NCI-H1417 treated with DMSO at 0.1 percent for 48 hours (cell line): ENCODE data around the gene ZNF446.
"Not testable (repeated sequence)": the region's sequence is repeated elsewhere in the genome, so short reads cannot be mapped to it uniquely, and the experiment has no call there.

Experiments used
- DNase-seq: peaks from one replicate; lab custom pipeline; 2025; lab: John Stamatoyannopoulos, UW

ZNF446 gene

DNA sequence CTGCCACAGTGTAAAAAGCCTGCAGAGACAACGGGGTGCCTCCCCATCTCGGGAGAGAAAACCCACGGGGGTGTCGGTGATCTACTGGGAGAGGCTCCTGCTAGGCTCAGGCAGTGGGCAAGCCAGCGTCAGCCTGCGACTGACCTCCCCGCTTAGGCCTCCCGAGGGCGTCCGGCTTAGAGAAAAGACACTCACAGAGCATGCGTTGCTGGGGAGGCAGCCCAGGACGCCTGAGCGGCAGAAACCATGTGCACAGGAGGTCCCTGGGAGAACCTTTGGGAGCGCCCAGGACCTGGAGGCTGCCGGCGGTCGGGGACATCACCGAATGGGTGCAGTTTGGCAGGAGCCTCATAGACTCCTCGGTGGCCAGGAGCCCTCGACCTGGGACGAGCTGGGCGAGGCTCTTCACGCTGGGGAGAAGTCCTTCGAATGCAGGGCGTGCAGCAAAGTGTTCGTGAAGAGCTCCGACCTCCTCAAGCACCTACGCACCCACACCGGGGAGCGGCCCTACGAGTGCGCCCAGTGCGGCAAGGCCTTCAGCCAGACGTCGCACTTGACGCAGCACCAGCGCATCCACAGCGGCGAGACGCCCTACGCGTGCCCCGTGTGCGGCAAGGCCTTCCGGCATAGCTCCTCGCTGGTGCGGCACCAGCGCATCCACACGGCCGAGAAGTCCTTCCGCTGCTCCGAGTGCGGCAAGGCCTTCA, 5.2 kb upstream of the ZNF446 start:
- not testable (repeated sequence) for DNase-seq

DNA sequence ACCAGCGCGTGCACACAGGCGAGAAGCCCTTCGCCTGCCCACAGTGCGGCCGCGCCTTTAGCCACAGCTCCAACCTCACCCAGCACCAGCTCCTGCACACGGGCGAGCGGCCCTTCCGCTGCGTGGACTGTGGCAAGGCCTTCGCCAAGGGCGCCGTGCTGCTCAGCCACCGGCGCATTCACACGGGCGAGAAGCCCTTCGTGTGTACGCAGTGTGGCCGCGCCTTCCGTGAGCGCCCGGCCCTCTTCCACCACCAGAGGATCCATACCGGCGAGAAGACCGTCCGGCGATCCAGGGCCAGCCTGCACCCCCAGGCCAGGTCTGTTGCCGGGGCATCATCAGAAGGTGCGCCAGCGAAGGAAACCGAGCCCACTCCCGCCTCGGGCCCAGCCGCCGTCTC, 4.4 kb upstream of the ZNF446 start:
- DNase-seq = no peak

DNA sequence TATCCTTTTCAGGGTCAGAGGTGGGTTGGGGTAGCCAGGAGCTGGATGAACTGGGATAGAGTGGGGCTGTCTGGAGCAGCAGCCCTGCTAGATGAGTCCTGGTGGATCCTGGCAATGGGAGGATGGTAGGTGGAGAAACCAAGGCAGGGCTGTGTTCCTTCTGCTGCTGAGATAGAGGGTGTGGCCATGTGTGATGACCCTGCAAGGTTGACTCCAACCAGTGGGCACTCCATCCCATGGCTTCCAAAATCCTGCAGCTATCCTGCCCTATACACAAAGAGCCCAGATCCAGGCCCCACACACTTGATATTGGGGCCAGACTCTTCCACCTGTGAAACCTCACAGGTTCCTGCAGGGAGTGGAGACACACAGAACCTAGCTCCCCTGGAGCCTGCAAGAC, 2.4 kb upstream of the ZNF446 start:
- DNase-seq = no peak

DNA sequence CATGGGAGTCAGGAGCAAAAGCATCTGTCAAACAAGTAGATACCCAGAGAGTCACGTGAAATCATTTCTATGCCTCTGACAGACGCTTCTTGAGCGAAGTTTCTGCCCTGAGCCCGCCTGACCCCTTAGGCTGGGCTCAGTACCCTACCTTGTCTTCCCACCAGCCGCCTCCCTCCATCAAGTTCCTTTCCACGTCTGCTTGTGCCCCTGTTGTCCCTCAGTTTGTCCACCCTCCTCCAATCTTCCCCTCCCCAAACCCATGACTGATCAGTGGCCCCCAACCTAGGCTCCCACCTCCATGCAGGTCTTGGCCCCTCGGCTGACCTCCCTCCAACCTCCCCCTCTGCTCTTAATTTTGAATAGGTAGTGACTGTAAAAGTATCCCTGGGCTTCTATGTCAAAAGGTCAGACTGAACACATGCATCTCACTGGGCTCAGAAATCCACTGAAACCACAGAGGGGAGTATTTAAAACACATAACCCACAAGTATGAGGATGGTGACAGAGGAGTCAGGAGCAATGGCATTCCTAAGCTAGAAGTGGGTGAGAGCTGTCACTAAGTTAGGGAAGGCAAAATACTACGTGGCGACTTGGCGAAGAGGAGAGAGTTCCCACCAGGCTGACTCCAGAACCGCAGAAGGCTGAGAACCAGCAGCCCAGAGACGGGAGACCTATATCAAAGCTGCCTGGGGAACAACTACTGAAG, 1.7 kb upstream of the ZNF446 start:
- DNase-seq = no peak

DNA sequence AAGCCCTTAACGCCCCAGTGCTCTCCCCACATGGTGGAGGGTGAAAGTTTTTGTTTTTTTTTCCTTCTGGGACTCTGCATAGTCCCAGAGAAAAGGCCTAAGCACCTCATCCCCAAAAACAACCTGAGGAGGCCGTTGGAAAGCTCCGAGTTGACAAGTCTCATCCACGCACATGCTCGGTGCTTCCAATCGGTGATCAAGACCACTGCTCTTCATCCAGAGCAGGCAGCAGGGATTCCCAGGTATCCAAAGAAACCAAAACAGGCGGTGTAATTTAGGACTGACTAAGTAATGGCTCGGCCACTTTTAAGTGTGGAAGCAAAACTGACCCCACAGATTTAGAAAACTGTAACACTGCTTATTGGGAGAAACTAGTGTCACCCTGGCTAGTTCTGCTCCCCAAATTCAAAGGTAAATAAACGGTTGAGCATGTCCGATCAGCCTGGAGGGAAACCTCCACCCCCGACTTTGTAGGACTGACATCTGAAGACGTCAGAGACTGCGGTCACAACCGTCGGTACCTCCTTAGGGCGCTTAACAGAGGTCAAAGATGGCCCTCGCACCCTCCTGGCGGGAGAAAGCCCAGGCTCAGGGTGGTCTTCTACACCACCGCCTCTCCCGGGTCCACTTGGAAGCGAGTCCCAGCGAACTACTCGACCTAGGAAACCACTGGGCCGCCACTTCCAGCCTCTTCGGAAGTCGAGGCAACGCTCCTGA, 997 bp upstream of the ZNF446 start:
- no peak for DNase-seq

DNA sequence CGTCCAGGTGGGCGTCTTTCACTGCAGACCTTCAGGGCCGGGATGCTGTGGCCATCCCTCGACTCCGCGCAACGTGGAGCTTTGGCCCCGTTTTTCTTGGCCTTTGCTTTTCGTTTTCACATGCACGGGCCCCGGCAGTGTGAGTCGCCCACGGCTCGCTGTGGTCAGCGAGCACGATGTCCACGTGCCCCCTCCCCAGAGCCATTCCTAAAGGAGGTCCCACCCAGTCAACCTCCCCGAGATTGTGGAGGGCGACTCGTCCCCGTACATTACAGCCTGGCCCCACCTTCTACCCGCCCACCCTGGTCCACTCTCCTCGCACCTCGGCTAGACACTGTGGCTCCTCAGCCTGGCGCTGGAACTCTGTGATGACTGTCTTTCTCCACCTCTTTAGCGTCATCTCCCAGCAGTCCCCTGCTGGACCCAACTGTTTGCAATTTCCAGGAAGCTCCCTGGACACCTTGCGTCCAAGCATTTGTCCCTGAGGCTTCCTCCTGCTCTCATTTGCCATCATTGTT, 405 bp downstream of the ZNF446 start:
- no peak for DNase-seq

DNA sequence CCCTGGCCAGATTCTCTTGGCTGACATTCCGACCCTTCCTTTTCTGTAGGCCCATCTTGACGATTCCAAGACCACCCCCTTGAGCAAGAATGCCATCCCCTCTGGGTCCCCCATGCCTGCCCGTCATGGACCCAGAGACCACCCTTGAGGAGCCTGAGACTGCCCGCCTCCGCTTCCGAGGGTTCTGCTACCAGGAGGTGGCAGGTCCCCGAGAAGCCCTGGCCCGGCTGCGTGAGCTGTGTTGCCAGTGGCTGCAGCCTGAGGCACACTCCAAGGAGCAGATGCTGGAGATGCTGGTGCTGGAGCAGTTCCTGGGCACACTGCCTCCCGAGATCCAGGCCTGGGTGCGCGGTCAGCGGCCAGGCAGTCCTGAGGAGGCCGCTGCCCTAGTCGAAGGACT, 978 bp downstream of the ZNF446 start:
- no peak for DNase-seq

- no peak for DNase-seq
These were observed 1.7 kb downstream of the ZNF446 start for GRCh38 chr19:58477871-58478270.

DNA sequence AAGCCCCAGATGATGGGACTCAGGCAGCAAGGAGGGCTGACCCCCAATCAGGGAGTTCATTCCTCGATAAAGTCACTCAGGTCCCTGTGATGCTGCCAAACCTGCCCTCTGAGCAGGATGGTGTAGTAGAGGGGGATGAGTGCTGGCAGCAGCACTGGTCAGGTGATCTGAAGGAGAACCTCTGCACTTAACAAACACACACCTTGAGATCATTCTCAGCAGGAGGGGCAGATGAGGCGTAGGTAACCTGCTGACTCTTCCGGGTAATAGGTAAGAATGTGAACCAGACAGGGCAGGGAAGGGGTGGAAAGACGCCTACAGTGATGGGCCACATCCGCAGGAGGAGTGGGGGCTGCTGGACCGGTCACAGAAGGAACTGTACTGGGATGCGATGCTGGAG, 3.2 kb downstream of the ZNF446 start:
- DNase-seq = no peak

DNA sequence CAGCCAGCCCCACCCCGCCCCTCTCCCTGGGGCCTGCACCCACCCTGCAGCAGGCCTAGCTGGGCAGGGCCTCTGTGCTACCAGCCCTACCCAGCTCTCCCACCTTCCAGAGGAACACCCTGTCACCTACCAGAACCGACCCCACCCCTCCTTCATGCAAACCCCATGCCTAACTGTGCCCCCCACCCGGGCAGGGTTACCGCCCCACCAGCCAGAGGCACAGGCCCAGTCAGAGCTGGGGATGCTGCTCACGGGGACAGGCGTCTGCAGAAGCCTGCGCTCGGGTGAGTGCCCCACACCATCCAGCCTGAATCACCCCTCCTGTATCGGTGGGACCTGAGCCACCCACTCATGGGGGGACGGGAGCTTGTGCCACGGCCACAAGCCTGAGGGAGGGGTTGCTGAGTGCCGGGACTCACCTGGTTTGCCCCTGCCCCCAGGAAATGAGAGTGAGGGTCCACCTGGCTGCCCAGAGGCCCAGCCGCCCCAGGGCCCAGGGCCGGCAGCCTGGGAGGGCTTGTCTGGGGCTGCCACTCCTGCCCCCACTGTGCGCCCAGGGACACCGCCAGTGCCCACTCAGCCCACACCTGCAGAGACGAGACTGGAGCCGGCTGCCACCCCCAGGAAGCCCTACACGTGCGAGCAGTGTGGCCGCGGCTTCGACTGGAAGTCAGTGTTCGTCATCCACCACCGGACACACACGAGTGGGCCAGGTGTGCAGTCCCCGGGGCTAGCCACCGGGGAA, 3.8 kb downstream of the ZNF446 start:
- no peak for DNase-seq

DNA sequence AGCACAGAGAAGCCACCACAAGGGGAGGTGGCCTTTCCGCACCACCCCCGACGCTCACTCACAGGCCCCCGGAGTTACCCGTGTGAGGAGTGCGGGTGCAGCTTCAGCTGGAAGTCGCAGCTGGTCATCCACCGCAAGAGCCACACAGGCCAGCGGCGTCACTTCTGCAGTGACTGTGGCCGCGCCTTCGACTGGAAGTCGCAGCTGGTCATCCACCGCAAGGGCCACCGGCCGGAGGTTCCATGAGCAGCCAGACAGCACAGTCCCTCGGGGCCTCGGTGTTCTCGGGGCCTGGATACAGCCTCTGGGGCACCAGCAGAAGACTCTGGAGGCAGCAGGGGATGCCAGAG, 4.3 kb downstream of the ZNF446 start:
- DNase-seq = no peak

GRCh38 chr19:58480831-58481230, 4.7 kb downstream of the ZNF446 start:
- DNase-seq = no peak

DNA sequence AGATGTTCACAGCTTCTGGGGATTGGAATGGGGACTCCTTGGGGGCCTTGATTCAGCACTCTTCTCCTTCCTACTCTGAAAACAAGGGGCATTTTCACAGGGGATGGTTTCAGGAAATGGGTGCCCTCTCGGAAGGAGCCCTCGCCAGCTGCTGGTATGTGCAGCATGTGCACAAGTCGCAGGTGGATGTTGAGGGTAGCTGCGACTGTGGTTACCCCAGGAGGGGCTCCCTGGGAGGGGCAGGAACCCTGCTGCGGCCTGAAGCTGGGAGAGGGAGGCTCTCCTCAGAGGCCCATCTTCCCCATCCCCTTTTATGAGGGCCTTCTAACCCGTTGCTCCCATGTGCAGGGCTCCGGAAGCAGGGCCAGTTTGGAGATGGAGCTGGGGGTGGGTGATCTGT, 6.2 kb downstream of the ZNF446 start:
- DNase-seq = no peak

GRCh38 chr19:58483776-58484175, 7.6 kb downstream of the ZNF446 start:
- no peak for DNase-seq

GRCh38 chr19:58484349-58484748, 8.2 kb downstream of the ZNF446 start:
- DNase-seq = not testable (repeated sequence)

DNA sequence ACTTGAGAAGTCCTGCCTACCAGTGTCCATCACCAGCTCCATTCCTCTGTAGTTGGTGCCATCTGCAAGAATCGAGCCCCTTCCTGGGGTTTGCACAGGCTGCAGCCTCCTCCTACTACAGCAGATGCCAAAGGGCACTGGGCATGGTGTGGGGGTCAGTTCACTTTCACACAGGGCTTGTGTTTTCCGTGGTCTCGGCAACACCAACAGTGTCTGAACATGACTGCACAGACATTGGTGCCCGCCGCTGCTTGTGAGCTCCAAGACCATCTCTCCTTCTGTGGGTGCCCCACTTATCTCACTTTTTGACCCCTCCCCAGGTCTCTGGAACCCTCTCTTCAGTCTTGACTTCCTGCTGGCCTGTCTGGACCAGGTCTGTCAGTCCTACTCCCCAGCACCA, 15.2 kb downstream of the ZNF446 start:
- no peak for DNase-seq

DNA sequence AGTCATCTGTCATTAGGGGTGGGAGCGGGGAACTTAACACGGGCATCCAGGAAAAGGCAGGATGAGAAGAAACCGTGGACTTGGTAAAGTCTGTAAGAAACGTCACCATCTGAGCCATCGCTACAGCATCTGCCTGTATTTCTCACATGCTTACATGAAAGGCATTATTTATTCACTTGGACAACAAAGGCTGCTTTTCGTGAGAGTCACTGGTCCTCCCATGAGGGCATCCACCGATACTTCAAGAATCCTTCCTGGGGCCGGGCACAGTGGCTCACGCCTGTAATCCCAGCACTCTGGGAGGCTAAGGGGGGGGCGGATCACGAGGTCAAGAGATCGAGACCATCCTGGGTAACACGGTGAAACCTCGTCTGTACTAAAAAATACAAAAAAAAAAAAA, 16.1 kb downstream of the ZNF446 start:
- DNase-seq = no peak

DNA sequence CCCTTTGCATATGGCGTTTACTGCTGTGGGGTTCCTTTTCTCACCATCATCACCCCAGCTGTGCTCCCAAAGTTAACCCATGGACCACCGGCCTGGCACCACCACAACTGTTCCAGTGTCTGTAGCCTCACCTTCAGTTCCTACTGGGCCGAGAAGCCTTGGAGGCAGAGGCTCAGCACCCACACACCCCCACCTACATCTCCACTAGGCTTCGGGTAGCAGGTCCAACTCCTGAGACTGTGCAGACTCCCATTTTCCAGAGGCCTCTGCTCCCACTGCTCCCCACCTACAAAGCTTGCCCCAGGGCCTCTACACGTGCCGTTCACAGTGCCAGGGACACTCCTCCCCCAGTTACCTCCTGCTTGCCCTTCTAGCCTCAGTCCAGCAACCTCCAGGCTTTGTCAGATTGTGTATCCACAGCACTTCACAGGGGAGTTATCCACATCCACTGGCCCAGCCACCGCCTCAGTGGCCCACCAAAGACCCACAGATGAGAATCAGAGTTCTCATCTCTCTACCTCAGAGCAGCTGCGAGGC, 21.6 kb downstream of the ZNF446 start:
- no peak for DNase-seq

DNA sequence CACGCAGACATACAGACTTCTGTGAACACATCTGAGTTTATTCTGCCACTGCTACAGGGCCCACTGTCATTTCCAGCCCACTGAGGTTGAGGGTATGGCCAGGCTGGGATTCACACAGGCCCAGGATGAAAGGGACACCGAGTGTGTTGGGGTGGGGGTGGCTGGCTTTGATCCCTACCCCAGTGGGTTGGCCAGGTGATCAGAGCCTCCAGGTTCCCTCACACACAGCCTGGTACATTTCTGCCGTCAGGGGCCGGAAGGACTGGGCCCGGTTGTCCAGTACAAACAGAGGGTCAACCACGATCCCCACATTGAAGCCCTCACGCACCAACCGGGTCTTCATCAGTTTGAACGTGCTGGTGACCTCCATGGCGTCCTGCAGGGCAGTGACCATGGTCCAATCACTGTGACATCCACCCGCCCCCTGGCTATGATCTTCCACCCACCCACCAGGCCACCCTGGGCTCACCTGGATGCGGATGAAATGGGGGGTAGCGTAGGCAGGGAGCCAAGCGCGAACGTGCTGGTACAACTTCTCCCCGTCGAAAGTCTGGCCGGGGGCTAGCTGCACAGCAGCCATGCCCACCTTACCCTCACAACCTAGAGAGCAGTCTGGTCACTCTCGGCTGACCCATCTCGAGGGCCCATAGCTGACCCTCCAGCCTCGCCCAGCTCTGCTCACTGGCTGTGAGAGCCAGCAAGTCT, 22.3 kb downstream of the ZNF446 start:
- DNase-seq = no peak

DNA sequence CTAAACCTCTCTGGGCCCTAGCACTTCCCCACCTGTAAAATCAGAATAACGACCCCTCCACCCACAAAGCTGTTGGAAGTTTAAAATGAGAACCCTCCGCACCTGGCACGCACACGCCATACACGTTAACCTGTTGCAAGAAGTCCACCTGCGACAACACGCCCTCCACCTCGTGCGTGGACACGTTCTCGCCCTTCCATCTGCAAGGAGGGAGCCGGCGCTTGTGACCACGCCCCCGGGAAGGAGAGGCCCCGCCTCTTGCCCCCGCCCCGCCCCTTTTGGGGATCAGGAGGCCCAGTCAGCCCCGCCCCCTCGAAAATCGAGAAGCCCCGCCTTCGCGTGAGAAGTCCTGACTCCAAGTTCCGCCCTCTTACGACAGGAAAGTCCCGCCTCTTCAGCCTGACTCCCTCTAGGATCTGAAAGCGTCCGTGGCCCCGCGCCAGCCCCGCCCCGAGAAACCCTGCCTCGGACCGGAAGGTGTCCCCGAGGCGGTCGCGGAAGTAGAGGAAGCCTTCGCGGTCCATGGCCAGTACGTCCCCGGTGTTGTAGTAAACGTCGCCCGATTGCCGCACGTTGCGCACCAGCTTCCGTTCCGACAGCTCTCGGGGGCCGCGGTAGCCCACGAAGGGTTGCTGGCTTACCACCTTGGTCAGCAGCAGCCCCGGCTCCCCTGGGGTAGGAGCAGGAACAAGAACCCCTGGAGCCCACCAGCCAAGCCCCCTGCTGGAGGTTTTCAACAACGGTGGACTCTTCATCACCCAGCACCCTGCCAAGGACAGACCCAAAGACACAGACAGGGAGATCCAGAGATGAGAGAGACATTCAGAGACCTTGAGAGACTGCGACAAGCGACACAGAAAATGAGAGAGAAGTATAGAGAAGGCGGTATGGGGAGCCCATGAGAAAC, 23.1 kb downstream of the ZNF446 start:
- peak; percentile 91 for DNase-seq
